ENCODE measurements around the gene MSMB. TPM values are rescaled to one million over a fixed set of nuclear protein-coding genes. Genes with fewer than 3 reads are reported as not detected.
A peak's percentile ranks its signal among the peaks of the same experiment; 100 is the strongest.

The MSMB gene
- total RNA-seq, 4 donors from 2014 or later = 4.5 to 104 (median 86.9) TPM; not detected in 1

GRCh38 chr10:46080886-46081285 lies 34.8 kb upstream of the MSMB start:
- no peak for DNase-seq (ENCODE audit: low spot score in 2 of 2)
- Histone ChIP-seq H3K4me1 (no peaks in the 10 kb centered on the region), H3K27me3 (no peaks in the 10 kb centered on the region), H3K4me3 (no peak overlapping the region), H3K36me3 (no peaks in the 10 kb centered on the region), H3K27ac (no peak overlapping the region), H3K9me3 (no peaks in the 10 kb centered on the region)
- TF ChIP-seq EP300 (IDR thresholded peaks at IDR 0.05) = no peak
- TF ChIP-seq POLR2AphosphoS5 (IDR thresholded peaks at IDR 0.05) = no peak
- no peak for TF ChIP-seq CTCF (IDR thresholded peaks at IDR 0.05)
- TF ChIP-seq POLR2A (IDR thresholded peaks at IDR 0.05) = no peak
- 70% methylated on average over 2 of the region's 2 CpGs for WGBS

GRCh38 chr10:46079831-46080585 lies 33.9 kb upstream of the MSMB start:
- H3K4me1 ChIP-seq = no peaks in the 10 kb centered on the region
- H3K27me3 ChIP-seq = no peaks in the 10 kb centered on the region
- TF ChIP-seq EP300 (IDR thresholded peaks at IDR 0.05) (no peak), CTCF (IDR thresholded peaks at IDR 0.05) (no peak), POLR2A (IDR thresholded peaks at IDR 0.05) (no peak), POLR2AphosphoS5 (IDR thresholded peaks at IDR 0.05) (no peak)
- H3K4me3 ChIP-seq = no peak overlapping the region
- no peaks in the 10 kb centered on the region for H3K36me3 ChIP-seq
- WGBS = 57% methylated on average over 4 of the region's 4 CpGs
- H3K9me3 ChIP-seq = no peaks in the 10 kb centered on the region
- DNase-seq (ENCODE audit: low spot score in 2 of 2) = peak in 1 of 2 donors; percentile 4
- no peak overlapping the region for H3K27ac ChIP-seq

- Histone ChIP-seq H3K27me3 (no peaks in the 10 kb centered on the region), H3K9me3 (no peaks in the 10 kb centered on the region), H3K36me3 (no peaks in the 10 kb centered on the region), H3K27ac (no peak overlapping the region), H3K4me3 (no peak overlapping the region), H3K4me1 (no peaks in the 10 kb centered on the region)
- TF ChIP-seq POLR2AphosphoS5 (IDR thresholded peaks at IDR 0.05) (no peak), EP300 (IDR thresholded peaks at IDR 0.05) (no peak), POLR2A (IDR thresholded peaks at IDR 0.05) (no peak)
- DNase-seq (ENCODE audit: low spot score in 2 of 2) = no peak
- 82% methylated on average over 5 of the region's 5 CpGs for whole genome bisulfite sequencing
These were observed 31.8 kb upstream of the MSMB start for GRCh38 chr10:46077731-46078413.

- no peaks in the 10 kb centered on the region for H3K27me3 ChIP-seq
- no peak for TF ChIP-seq EP300 (IDR thresholded peaks at IDR 0.05)
- no peak for TF ChIP-seq CTCF (IDR thresholded peaks at IDR 0.05)
- TF ChIP-seq POLR2AphosphoS5 (IDR thresholded peaks at IDR 0.05) = no peak
- TF ChIP-seq POLR2A (IDR thresholded peaks at IDR 0.05) = no peak
- no peak overlapping the region for H3K27ac ChIP-seq
- H3K36me3 ChIP-seq = no peaks in the 10 kb centered on the region
- H3K4me1 ChIP-seq = no peaks in the 10 kb centered on the region
- no peak overlapping the region for H3K4me3 ChIP-seq
- H3K9me3 ChIP-seq = no peaks in the 10 kb centered on the region
- DNase-seq (ENCODE audit: low spot score in 2 of 2) = no peak
- WGBS = 66% methylated on average over 4 of the region's 4 CpGs
These were observed 31.1 kb upstream of the MSMB start for GRCh38 chr10:46077141-46077554.

- Histone ChIP-seq H3K9me3 (no peaks in the 10 kb centered on the region), H3K36me3 (no peaks in the 10 kb centered on the region), H3K4me1 (no peaks in the 10 kb centered on the region), H3K4me3 (no peak overlapping the region), H3K27me3 (no peaks in the 10 kb centered on the region), H3K27ac (no peak overlapping the region)
- no peak for DNase-seq (ENCODE audit: low spot score in 2 of 2)
- no peak for TF ChIP-seq CTCF (IDR thresholded peaks at IDR 0.05)
- TF ChIP-seq POLR2A (IDR thresholded peaks at IDR 0.05) = no peak
- no peak for TF ChIP-seq EP300 (IDR thresholded peaks at IDR 0.05)
- TF ChIP-seq POLR2AphosphoS5 (IDR thresholded peaks at IDR 0.05) = no peak
- WGBS = 88% methylated on average over 3 of the region's 3 CpGs
These were observed 29.8 kb upstream of the MSMB start for GRCh38 chr10:46075869-46076268.

All from suprapubic skin (tissue), 4 donors.